T-helper 22 cell (primary cell): ENCODE results near the gene LHFPL2.

Experiments
- DNase-seq: peaks from one replicate; pipeline ENCODE4 v3.0.0-alpha.2; 2020; ENCODE audit warnings: low read depth

Gene LHFPL2

GRCh38 chr5:78519198-78519941 lies 129.2 kb downstream of the LHFPL2 start:
- no peak for DNase-seq

- no peak for DNase-seq
Measured at GRCh38 chr5:78518365-78519197, 130.0 kb downstream of the LHFPL2 start.

GRCh38 chr5:78515670-78516069 lies 132.9 kb downstream of the LHFPL2 start:
- DNase-seq = no peak

DNA sequence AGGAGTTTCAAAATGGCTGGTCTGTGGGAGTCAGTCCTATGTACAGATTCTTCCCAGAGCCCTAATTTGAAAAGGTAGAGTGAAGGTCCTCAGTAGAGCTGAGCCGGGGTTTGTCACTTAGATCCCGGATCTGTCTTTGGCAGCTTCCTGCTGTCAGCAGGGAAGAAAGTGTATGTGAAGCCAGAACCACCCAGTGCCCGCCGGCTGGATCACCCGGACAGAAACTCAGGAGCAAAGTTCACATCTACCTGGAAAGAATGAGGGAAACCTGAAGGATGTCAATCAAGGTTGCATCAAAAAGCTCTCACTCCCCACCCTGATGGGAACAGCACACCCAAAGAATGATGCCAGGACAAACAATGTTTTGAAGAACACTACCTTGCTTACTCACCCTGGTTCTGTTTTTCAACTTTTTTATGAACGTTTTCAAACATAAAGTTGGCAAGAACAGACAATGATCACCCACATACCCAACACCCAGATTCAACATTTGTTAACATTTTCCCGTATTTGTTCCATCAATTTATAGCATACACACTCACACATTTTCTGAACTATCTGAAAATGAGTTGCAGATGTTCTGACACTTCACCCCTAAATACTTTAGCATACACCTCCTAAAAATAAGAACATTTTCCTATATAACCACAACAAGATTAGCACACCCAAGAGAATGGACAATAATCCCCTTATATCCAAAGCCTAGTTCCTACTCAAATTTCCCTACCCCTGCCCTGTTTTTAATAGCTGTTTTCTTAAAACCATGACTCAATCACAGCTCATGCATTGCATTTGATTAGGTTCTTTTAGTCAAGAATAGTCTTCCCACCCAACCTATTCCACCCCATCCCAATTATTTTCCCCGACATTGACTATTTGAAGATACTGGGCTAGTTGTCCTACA lies 133.9 kb downstream of the LHFPL2 start:
- DNase-seq = no peak

- DNase-seq = no peak
Measured at GRCh38 chr5:78513441-78513840, 135.1 kb downstream of the LHFPL2 start.

- DNase-seq = no peak
Measured at GRCh38 chr5:78512435-78512834, 136.1 kb downstream of the LHFPL2 start.

DNA sequence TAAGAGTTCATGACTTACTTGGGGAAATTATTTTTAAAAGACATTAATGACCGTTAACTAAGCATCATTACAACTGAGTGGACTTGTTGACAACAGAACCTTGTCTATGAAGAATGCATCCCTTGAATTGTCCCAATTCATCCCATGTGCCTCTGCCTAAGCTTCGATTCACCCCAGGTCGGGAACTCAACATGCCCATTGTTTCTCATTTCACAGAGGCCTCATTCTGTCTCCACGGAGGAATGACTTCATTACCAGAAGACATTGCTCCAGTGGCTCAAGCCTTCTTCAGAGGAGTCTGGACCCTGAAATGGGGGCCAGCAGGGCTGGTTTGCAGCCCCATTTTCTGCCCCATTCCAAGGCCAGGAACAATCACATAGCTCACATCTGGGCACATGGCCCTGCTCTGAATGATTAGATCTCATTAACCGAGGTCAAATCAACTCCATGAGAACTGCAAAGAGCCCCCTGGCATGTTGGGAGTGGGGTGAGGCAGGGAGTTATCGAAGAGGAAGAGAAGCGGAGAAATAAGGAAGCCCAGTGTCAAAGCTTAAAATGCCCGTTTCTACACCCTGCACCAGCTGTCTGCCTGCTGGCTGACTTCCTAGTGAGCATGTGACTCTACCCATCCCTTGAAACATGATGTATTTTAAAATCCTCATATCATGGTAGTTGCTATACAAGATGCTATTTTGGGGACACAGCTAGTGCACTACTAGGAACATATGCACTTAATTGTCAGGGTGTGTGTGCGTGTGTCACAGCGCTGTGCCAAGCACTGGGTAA lies 137.3 kb downstream of the LHFPL2 start:
- DNase-seq = no peak

- DNase-seq = no peak
Measured at GRCh38 chr5:78509884-78510769, 138.4 kb downstream of the LHFPL2 start.

DNA sequence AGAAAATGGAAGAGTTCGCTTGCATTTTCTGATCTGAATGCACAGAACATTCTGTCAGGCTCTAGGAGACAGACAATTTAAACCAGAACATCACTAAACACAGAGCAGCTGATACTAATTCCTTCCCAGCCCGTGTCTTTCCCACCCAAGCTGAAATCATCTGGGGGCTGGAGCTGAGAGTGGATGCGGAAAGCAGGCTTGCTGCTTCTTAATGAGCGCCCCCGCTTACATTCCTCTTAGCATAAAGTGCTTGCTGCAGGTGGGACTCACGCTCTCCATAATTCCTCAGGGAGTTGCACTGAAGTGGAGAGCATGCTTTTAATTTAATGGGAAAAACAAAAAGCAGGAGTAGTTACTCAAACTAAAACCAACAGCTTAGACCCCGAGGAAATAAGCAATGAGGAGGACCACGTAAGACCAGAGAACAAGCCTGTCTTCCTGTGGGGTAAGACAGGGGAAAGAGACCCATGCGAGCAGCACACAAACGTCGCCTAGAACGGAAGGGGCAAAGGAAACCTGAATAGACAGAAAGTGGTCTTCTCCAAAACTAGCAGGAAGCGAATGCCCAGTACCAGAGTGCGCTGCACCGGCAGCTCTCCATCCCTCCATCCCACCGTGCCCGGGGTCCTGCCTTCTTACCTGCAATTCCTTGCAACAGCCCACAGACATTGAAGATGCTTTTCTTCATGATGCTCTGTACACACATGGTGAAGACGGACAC lies 139.3 kb downstream of the LHFPL2 start:
- DNase-seq = no peak

DNA sequence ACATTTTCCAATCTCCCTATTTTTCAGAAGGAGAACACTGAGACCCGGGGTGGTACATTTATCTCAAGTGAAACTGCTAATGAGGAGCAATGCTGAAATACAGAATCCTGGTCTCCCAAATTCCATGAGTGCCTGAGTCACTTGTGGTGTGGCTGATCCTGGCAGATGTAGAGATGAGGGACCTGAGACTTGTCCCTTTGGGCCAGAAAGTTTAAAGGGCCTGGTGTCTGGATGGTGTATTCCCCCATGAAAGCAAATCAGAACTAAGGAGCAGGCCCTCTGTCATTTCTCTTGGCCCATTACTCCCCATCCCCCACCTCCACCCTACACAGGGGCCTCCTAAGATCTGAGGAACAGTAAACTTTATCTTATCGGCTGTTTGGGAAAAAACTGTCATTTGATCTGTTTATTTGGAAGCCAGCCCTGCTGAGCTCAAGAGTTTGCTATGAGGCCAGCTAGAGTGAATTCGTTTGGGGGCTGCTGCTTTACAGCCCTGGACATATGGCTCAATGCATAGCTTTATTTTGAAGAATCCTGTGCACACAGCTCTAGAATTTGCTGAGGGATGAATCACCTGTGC lies 140.3 kb downstream of the LHFPL2 start:
- no peak for DNase-seq

- no peak for DNase-seq
Measured at GRCh38 chr5:78507531-78507930, 141.0 kb downstream of the LHFPL2 start.

GRCh38 chr5:78506261-78507024 lies 142.1 kb downstream of the LHFPL2 start:
- no peak for DNase-seq

DNA sequence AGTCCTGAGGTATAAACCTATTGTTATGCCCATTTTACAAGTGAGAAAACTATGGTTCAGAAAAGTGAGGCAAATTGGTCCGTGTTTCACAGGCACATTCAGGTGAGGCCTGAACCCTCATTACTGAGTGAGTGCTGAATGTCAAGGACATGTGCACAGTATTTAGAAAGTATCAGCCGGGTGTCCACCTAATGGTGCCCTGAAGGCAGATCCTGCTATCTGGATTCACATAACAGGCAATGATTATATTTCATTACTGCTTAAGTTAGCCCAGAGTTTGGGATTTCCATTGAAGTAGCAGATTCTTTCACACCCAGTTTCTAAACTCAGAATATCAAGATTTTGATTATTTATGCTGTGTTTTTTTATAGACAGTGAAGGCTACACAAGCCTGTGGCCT lies 142.7 kb downstream of the LHFPL2 start:
- no peak for DNase-seq

GRCh38 chr5:78504704-78505677 lies 143.6 kb downstream of the LHFPL2 start:
- DNase-seq = no peak

DNA sequence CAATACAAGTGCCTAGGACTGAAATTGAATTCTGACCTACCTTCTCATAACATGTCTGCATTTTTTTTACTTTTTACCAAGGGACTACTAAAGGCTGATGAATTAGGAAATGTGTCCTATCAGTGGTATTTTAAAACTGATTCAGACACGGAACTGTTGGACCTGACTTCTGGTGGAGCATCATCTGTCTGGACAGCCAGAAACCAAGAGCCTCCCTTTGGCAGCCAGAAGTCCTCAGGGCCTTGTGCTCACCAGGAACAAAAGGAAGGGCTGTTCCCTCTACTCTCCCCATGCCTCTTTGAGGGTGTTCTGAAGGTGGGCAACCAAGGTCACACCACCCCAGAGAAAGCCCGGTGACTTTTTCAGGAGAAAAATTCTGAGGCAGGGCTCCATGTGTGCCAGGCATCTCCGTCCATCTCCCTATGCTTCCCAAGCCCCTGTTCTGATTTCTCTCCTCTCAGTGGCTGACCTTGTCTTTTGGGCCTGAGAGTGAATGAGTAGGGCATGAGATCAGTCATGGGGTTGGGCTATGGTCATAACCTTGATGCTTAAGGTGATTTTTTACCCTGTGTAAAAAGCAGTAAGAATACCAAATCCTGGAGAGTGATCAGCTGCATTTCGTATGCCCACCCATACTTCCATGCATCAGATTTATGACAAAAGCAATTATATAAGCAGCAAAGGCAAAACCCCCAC lies 144.5 kb downstream of the LHFPL2 start:
- no peak for DNase-seq

DNA sequence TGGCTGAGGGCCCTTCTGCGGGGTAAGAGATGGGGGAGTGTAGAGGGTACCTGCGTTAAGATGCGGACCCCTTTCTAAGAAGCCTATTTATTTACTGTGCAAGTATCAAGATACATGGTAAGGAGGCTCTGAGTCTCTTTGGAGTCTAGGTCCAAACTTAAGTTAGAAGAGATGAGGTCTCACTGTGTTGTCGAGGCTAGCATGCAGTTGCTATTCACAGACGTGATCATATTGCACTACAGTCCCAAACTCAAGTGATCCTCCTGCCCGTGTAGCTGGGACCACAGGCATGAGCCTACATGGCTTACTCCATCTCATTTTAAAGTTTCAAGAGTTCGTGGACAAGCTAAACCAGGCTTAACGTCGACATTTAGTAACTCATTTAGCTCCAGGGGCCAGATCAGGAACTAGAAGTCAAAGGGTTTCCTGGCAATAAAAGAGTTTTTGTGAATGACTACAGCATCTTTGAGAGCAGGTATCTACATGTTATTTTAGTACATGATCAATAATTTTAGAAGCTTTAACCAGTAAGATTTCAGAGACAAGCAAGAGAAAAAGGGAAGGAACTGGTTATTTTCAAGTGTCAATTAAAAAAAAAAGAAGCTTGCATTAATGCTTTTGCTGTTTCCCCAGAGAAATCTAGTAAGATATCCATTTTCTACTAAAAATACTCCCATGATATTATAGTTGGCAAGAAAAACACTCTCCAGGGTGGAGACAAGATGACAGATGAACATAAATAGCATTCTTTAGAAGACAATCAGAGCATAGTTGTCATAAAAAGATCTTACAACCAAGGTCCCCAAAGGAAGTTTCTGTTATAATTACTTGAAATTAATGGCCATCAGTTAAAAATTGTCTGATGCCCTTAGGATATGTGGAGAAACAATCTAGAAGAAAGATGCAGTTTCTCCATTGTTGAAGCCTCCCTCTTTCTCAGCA lies 146.9 kb downstream of the LHFPL2 start:
- no peak for DNase-seq
